CD4-positive, alpha-beta T cell treated with Interleukin-15 for 4 hours (primary cell): ENCODE measurements around the gene SOX9.

Experiments
- DNase-seq: peaks from one replicate; pipeline ENCODE4 v3.0.0-alpha.2; 2020; ENCODE audit warnings: low spot score

SOX9 gene

GRCh38 chr17:72120642-72121163 lies at the start of gene SOX9:
Gene SOX9 (plus strand): TSS chr17:72121020. CDS start chr17:72121392, 372 bp downstream.
- DNase-seq: no peak

- DNase-seq: no peak
These were observed 49.5 kb upstream of the SOX9 start for GRCh38 chr17:72071330-72071729.

GRCh38 chr17:72075995-72076677 lies 44.7 kb upstream of the SOX9 start:
- no peak for DNase-seq

DNA sequence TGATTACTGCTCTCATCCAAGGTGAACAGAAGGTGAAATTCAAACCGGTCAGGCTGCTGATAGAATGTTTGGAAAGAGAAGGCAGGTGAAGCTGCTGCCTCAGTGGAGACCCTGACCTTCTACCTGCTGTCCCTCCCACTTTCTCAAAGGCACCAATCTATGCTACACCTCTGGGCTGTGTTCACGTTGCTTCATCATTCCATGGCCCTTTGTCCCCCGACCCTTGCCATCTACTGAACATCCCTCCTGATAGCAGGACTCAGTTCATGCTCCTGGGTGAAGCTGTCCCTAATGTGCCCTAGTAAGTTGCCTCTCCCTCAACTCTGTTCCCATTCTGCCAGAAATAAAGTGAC lies 44.2 kb upstream of the SOX9 start:
- DNase-seq: no peak

- no peak for DNase-seq
These were observed 43.4 kb upstream of the SOX9 start for GRCh38 chr17:72077326-72077960.

DNA sequence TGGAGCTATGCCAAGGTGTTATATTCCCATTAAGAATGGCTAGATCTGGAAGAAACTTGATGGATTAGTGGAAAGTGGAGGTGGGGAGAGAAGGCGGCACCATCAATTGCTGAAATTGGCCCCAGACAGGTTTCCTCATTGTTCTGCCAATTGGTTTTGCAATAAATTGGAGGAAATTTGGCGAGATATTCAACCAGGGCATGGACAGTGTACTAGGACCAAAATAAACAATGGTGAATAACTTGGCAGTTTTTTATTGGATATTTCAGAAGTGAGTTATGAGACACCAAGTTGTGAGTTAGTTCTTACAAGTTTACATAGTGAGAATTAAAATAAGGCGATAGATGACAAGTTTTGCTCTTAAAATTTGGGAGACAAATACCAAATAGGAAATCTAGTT lies 41.1 kb upstream of the SOX9 start:
- no peak for DNase-seq

DNA sequence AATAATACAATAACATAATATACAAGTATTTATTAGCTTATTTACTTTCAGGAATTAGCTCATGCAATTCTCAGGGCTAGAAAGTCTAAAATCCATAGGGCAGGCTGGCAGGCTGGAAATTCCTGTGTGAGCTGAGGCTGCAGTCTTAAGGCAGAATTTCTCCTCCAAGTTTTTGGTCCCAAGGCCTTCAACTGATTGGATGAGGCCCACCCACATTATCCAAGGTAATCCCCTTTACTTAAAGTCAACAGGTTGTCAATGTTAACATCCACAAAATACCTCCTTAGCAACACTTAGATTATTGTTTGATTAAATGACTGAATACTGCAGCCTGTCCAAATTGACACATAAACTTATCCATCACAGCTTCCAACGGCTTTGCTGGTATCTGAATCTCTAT lies 32.9 kb upstream of the SOX9 start:
- DNase-seq: no peak

- no peak for DNase-seq
These were observed 31.3 kb upstream of the SOX9 start for GRCh38 chr17:72089453-72089987.

DNA sequence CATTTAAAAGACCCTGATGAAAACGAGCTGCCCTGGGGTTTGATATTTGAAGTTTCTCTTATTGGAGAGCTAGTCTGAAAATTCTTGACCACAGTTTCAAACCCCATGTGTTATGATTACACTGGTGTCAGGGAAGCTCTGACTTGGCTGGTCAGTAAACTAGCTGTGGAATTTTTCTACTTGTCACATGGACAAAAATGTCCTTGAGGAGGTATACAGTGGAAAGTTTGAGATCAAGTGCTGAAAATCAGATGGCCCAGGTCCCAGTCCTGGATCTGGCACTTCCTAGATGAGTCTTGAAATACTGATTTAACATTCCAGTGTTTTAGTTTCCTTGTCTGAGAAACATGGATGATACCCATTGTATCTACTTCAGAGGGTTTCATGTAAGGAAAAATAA lies 30.7 kb upstream of the SOX9 start:
- DNase-seq: no peak

- DNase-seq: no peak
These were observed 28.0 kb upstream of the SOX9 start for GRCh38 chr17:72092710-72093322.

GRCh38 chr17:72093707-72094106 lies 27.1 kb upstream of the SOX9 start:
- DNase-seq: no peak

GRCh38 chr17:72095316-72095715 lies 25.5 kb upstream of the SOX9 start:
- no peak for DNase-seq

- DNase-seq: no peak
These were observed 23.7 kb upstream of the SOX9 start for GRCh38 chr17:72097144-72097543.

DNA sequence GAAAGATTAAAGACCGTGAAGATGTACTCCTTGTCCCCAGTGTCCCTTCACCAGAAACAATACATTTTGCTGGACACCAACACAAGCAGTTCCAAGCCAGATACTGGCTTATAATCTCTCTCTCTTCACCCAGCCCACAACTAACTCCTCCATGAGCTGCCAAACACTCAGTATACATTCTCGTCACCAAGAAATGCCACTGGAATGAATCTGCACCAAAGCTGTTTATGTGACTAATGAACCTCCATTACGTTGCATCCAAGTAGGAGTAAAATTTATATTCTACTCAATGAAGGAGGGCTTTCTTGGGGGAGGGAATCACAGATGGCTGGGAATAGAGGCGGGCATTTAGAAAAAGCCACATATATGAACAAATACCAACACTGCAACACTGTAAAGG lies 20.9 kb upstream of the SOX9 start:
- DNase-seq: no peak

GRCh38 chr17:72100470-72100869 lies 20.4 kb upstream of the SOX9 start:
- no peak for DNase-seq

DNA sequence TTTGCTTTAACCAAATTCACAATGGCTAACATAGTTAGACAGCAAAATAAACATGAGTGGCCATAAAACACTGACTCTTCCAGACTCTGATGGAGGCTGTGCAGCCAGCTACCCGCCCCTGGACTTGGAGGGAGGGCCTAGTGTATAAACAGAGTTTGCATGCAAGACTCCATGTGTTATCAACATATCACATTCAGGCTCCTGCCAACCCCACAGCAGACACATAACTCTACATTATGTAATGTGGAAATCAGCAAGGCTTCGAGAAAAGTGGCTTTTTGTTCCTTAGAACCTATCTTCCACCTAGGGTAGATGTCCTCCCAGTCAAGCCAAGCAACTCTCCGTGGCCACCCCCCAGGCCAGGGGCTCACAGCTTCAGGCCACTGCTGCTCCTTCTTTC lies 19.3 kb upstream of the SOX9 start:
- DNase-seq: no peak

DNA sequence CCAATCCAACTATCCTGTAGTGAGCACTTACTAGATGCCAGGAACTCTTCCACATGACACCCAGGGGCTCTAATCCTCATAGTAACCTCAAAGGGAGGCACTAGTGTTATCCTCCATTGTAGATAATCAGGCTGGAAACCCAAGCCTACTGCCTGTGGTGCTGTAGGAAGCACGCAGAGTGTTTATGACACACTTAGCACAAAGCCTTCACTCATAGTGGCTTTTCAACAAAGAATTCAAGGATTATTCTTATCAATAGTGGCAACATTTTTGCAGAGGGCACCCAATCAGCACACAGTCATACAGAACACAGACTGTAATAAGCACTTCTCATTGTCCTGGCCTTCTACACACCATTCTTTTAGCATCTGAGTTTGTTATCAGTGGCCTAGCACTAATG lies 18.5 kb upstream of the SOX9 start:
- DNase-seq: no peak

- no peak for DNase-seq
These were observed 16.5 kb upstream of the SOX9 start for GRCh38 chr17:72104164-72104862.

GRCh38 chr17:72104863-72105234 lies 16.0 kb upstream of the SOX9 start:
- no peak for DNase-seq

DNA sequence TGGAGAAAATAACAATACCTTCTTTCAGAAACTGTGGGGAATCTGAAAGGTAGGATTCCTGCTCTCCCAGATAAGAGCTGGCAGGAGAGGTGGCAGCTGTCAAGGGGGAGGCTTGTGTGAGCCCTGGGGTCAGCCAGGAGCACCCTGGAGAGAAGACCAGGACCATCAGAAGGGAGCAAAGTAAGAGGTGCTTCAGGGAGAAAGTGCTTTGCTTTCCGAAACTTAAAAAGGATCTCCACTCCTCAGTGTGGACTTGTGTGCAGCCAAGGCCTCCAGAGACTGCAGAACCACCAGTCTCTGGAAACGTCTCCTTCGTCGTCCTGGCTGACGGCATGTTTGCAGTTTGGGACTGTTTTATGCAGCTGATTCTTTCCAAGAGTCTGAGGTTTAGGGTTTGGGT lies 13.7 kb upstream of the SOX9 start:
- DNase-seq: no peak

DNA sequence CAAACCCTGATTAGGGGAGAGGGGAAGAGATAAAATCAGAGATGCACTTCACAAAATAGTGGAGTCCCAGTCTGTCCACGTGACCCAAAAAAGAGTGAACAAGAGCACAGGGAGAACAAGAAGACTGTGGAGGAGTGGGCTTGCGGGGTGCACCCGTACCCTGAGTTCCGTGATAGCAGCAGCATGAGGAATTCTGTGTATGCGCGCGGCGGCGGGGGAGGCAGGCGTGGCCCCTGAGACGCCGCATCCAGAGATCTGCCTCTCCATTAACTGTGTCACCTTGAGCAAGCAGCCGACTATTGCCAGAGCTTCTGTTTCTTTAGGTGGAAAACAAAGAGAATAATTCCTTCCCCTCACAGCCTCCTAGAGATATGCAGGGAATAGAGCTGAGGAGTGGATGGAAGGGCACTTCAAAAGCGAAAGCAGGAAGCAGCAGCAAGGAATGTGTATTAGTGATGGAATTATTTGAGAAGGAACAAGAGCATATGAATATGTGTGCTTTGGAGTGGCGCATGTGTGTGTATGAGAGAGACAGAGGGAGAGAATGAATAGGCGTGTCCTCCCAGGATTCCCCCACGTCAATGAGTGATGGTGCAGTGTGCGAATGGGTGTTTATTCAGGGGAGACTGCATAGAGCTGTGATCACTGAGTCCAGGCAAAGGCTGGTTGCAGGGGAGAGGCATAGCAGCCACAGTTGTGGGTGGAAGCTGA lies 10.4 kb upstream of the SOX9 start:
- DNase-seq: no peak

GRCh38 chr17:72110942-72111318 lies 9.9 kb upstream of the SOX9 start:
- no peak for DNase-seq
